HepG2 (cell line): ENCODE measurements around the gene SRPRB. TPM values are rescaled to one million over a fixed set of nuclear protein-coding genes. Genes with fewer than 3 reads are reported as not detected.

ENCODE experiments used
- MYC ChIP-seq: sonication (generic); formaldehyde crosslinking; IDR thresholded peaks from 2 replicates; pipeline ENCODE4 v1.9.0; 2021; ENCODE audit warnings: missing genetic modification reagents, borderline replicate concordance
- POLR2A ChIP-seq, 2 experiments: IDR thresholded peaks; 2 replicates each; pipeline ENCODE4 v1.6.1; 2011; ENCODE audit warnings: low read depth in 2 of 2, low read length in 2 of 2, mild to moderate bottlenecking in 1 of 2, moderate library complexity in 1 of 2; ENCODE audit not compliant: insufficient read depth in 1 of 2
- POLR2G ChIP-seq: fragments of 200-400 bp; formaldehyde crosslinking; IDR thresholded peaks from 2 replicates; pipeline ENCODE4 v1.6.1; 2018; ENCODE audit warnings: mild to moderate bottlenecking, low read depth, low read length, moderate library complexity
- RNF2 ChIP-seq: fragments of 450-650 bp; conservative IDR thresholded peaks from 2 replicates; pipeline ENCODE4 v1.6.1; 2016; ENCODE audit warnings: low read depth
- SMYD3 ChIP-seq: sonication (generic); formaldehyde crosslinking; IDR thresholded peaks from 2 replicates; pipeline ENCODE4 v1.8.1; 2023; ENCODE audit warnings: mild to moderate bottlenecking, missing genetic modification reagents
- STAG1 ChIP-seq: sonication (generic); formaldehyde crosslinking; IDR thresholded peaks from 2 replicates; pipeline ENCODE4 v1.4.0; 2020; ENCODE audit warnings: missing genetic modification reagents
- THAP8 ChIP-seq: sonication (generic); formaldehyde crosslinking; IDR thresholded peaks from 2 replicates; pipeline ENCODE4 v1.5.1; 2020; ENCODE audit warnings: missing genetic modification reagents, mild to moderate bottlenecking, borderline replicate concordance
- TOPORS ChIP-seq: sonication (generic); formaldehyde crosslinking; IDR thresholded peaks from 2 replicates; pipeline ENCODE4 v1.8.0; 2023; ENCODE audit warnings: mild to moderate bottlenecking, missing genetic modification reagents
- ZBTB3 ChIP-seq: sonication (generic); formaldehyde crosslinking; IDR thresholded peaks from 2 replicates; pipeline ENCODE4 v1.4.0; 2020; ENCODE audit warnings: low read depth, mild to moderate bottlenecking, moderate library complexity, missing genetic modification reagents, borderline replicate concordance
- ZNF138 ChIP-seq: sonication (generic); formaldehyde crosslinking; IDR thresholded peaks from 2 replicates; pipeline ENCODE4 v1.5.0; 2020; ENCODE audit warnings: mild to moderate bottlenecking, low read depth, missing genetic modification reagents
- ZNF331 ChIP-seq: sonication (generic); formaldehyde crosslinking; IDR thresholded peaks from 2 replicates; pipeline ENCODE4 v1.4.0; 2020; ENCODE audit warnings: missing genetic modification reagents
- ZNF414 ChIP-seq: sonication (generic); formaldehyde crosslinking; IDR thresholded peaks from 2 replicates; pipeline ENCODE4 v1.5.0; 2020; ENCODE audit warnings: missing genetic modification reagents
- ZNF569 ChIP-seq: sonication (generic); formaldehyde crosslinking; IDR thresholded peaks from 2 replicates; pipeline ENCODE4 v1.5.0; 2020; ENCODE audit warnings: mild to moderate bottlenecking, missing genetic modification reagents, moderate library complexity, borderline replicate concordance
- ZNF660 ChIP-seq: sonication (generic); formaldehyde crosslinking; IDR thresholded peaks from 2 replicates; pipeline ENCODE4 v1.5.1; 2020; ENCODE audit warnings: mild to moderate bottlenecking, low read depth, missing genetic modification reagents, borderline replicate concordance
- ZNF772 ChIP-seq: sonication (generic); formaldehyde crosslinking; IDR thresholded peaks from 2 replicates; pipeline ENCODE4 v1.5.0; 2020; ENCODE audit warnings: mild to moderate bottlenecking, missing genetic modification reagents
- ZNF839 ChIP-seq: sonication (generic); formaldehyde crosslinking; IDR thresholded peaks from 2 replicates; pipeline ENCODE4 v1.4.0; 2020; ENCODE audit warnings: missing genetic modification reagents, mild to moderate bottlenecking, borderline replicate concordance
- ZSCAN12 ChIP-seq: sonication (generic); formaldehyde crosslinking; IDR thresholded peaks from 2 replicates; pipeline ENCODE4 v1.9.0; 2021; ENCODE audit warnings: mild to moderate bottlenecking, missing genetic modification reagents
- polyA plus RNA-seq, 8 experiments: library from polyadenylated mRNA; depleted of rRNA in 3 of 8; stranded (reverse) in 7 of 8; unstranded in 1 of 8; fragments of >200 nt; fragmentation: Illumina TruSeq in 4 of 8; extraction: Trizol in 4 of 8; gene quantifications; 2 replicates each; pipeline versions ENCODE4 v1.2.1 to v1.2.3, GENCODE V29; 2011 to 2016; ENCODE audit warnings: low read depth in 4 of 8, missing spikeins in 1 of 8, mixed read lengths in 1 of 8; ENCODE audit not compliant: insufficient read depth in 1 of 8
- total RNA-seq, 5 experiments: library from RNA; depleted of rRNA; stranded (reverse); fragments of >200 nt; fragmentation: Illumina TruSeq; extraction: Trizol; gene quantifications; 2 replicates each; pipeline ENCODE4 v1.2.3, GENCODE V29; 2016; ENCODE audit warnings: low read depth in 1 of 5
- TF ChIP-seq, protein P1 (sequence below): sonication (generic); formaldehyde crosslinking; IDR thresholded peaks from 2 replicates; pipeline ENCODE4 v1.4.0; 2020; ENCODE audit warnings: missing genetic modification reagents

SRPRB gene
- total and polyA plus RNA-seq, 2 of the 13 experiments (the other 11 are each of a cell fraction or from before 2014, with no cell fraction given) = 41.0 to 111 TPM

GRCh38 chr3:133776794-133777438 is 28.7 kb upstream of the SRPRB start (continued):
- TF ChIP-seq TOPORS (no peak), ZNF839 (CRISPR knock-in tag) (no peak), ZSCAN12 (CRISPR knock-in tag) (no peak), SMYD3 (CRISPR knock-in tag) (no peak), ZNF569 (CRISPR knock-in tag) (no peak), ZNF772 (no peak), THAP8 (CRISPR knock-in tag) (no peak), POLR2G (peak; percentile 55; the same call in 1 of the 2 replicates), STAG1 (CRISPR knock-in tag) (0 out of 2 replicates have a peak, but pooled peaks have one; percentile 8), ZNF331 (CRISPR knock-in tag) (no peak), ZNF138 (CRISPR knock-in tag) (no peak), ZBTB3 (CRISPR knock-in tag) (no peak), POLR2A (IDR thresholded peaks at IDR 0.05; ENCODE audit: insufficient read depth in 1 of 2, low read depth in 2 of 2, low read length in 2 of 2) (peak; percentile 17 to 48; a peak in 1 of 4 replicates), MYC (CRISPR knock-in tag) (no peak), RNF2 (no peak), ZNF660 (CRISPR knock-in tag) (no peak), ZNF414 (CRISPR knock-in tag) (no peak)
- TF ChIP-seq, protein P1, sequence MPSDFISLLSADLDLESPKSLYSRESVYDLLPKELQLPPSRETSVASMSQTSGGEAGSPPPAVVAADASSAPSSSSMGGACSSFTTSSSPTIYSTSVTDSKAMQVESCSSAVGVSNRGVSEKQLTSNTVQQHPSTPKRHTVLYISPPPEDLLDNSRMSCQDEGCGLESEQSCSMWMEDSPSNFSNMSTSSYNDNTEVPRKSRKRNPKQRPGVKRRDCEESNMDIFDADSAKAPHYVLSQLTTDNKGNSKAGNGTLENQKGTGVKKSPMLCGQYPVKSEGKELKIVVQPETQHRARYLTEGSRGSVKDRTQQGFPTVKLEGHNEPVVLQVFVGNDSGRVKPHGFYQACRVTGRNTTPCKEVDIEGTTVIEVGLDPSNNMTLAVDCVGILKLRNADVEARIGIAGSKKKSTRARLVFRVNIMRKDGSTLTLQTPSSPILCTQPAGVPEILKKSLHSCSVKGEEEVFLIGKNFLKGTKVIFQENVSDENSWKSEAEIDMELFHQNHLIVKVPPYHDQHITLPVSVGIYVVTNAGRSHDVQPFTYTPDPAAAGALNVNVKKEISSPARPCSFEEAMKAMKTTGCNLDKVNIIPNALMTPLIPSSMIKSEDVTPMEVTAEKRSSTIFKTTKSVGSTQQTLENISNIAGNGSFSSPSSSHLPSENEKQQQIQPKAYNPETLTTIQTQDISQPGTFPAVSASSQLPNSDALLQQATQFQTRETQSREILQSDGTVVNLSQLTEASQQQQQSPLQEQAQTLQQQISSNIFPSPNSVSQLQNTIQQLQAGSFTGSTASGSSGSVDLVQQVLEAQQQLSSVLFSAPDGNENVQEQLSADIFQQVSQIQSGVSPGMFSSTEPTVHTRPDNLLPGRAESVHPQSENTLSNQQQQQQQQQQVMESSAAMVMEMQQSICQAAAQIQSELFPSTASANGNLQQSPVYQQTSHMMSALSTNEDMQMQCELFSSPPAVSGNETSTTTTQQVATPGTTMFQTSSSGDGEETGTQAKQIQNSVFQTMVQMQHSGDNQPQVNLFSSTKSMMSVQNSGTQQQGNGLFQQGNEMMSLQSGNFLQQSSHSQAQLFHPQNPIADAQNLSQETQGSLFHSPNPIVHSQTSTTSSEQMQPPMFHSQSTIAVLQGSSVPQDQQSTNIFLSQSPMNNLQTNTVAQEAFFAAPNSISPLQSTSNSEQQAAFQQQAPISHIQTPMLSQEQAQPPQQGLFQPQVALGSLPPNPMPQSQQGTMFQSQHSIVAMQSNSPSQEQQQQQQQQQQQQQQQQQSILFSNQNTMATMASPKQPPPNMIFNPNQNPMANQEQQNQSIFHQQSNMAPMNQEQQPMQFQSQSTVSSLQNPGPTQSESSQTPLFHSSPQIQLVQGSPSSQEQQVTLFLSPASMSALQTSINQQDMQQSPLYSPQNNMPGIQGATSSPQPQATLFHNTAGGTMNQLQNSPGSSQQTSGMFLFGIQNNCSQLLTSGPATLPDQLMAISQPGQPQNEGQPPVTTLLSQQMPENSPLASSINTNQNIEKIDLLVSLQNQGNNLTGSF (CRISPR knock-in tag) = no peak
